Spinal cord (tissue), 10 donors: ENCODE results near the gene FXYD6. TPM values are rescaled to one million over a fixed set of nuclear protein-coding genes. Genes with fewer than 3 reads are reported as not detected.

Experiments
- DNase-seq, 6 donors: peaks; one replicate each; pipeline versions ENCODE4 v3.0.0 to v3.0.0-alpha.2; 2013 to 2015; ENCODE audit warnings: low spot score in 6 of 6, low read depth in 4 of 6
- H3K27ac ChIP-seq: one replicate; pipeline ENCODE4 v1.5.1; 2013; ENCODE audit warnings: low read depth, low read length, control low read depth
- H3K27me3 ChIP-seq: one replicate; pipeline ENCODE4 v1.6.1; 2013; ENCODE audit warnings: low read length; ENCODE audit not compliant: control insufficient read depth, insufficient read depth
- H3K36me3 ChIP-seq: one replicate; pipeline ENCODE4 v1.6.1; 2013; ENCODE audit warnings: low read length; ENCODE audit not compliant: control insufficient read depth, insufficient read depth
- H3K4me1 ChIP-seq: one replicate; pipeline ENCODE4 v1.6.1; 2013; ENCODE audit warnings: low read length; ENCODE audit not compliant: control insufficient read depth, insufficient read depth
- H3K4me3 ChIP-seq: one replicate; pipeline ENCODE4 v1.5.1; 2013; ENCODE audit warnings: low read depth, low read length, control low read depth
- H3K9me3 ChIP-seq: one replicate; pipeline ENCODE4 v1.6.1; 2013; ENCODE audit warnings: low read length; ENCODE audit not compliant: control insufficient read depth, insufficient read depth
- WGBS: methylation state at CpG from one replicate; pipeline ENCODE4 v1.1.5; 2013; ENCODE audit warnings: missing lambda C conversion rate; ENCODE audit not compliant: insufficient coverage; 5-methylcytosine and 5-hydroxymethylcytosine counted together
- polyA plus RNA-seq, 2 donors: library from polyadenylated mRNA; unstranded; fragments of 120-200 nt; gene quantifications; one replicate each; pipeline ENCODE4 v1.2.1, GENCODE V29; 2013; ENCODE audit not compliant: insufficient read length in 2 of 2
- total RNA-seq, 2 donors: library from RNA; depleted of rRNA in 1 of 2; stranded (reverse); fragments of 120-200 nt in 1 of 2; fragments of >200 nt in 1 of 2; gene quantifications; one replicate each; pipeline versions ENCODE4 v1.2.3 to v1.2.4, GENCODE V29; 2013 to 2014
- donor health status: healthy.

The FXYD6 gene
- total and polyA plus RNA-seq, 4 donors, result 98.7 to 772 (median 490) TPM

DNA sequence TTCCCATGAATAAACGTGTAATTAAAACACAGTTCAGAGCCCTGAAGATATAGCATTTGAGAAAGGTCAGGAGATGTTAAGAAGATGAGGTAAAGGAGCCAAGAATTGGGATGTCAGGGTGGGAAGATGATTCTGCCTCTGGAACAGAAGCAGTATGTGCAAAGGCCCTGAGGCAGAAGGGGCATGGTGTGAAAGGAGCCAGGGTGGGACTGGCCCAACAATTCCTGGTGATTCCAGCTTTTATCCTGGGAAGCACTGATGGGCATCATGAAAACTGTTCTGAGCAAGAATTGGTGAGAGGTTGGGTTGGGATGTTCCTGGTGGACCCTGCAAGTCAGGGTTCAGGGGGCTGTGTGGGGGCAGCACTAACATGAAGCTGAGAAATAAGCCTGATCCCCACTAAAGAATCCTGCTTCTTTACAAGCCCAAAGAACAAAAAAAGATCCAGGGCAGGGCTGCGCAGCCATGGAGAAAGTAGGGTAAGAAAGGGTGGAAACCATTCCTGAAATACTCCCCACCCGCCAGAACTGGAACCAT lies 2.5 kb upstream of the FXYD6 start:
- Histone ChIP-seq H3K9me3 (no peaks in the 10 kb centered on the region), H3K36me3 (no peaks in the 10 kb centered on the region), H3K4me1 (peaks cover 35% of the 10 kb centered on the region), H3K4me3 (no peak overlapping the region), H3K27me3 (no peaks in the 10 kb centered on the region), H3K27ac (no peak overlapping the region)
- DNase-seq, result no peak
- 100% methylated on average over 2 of the region's 3 CpGs for WGBS

DNA sequence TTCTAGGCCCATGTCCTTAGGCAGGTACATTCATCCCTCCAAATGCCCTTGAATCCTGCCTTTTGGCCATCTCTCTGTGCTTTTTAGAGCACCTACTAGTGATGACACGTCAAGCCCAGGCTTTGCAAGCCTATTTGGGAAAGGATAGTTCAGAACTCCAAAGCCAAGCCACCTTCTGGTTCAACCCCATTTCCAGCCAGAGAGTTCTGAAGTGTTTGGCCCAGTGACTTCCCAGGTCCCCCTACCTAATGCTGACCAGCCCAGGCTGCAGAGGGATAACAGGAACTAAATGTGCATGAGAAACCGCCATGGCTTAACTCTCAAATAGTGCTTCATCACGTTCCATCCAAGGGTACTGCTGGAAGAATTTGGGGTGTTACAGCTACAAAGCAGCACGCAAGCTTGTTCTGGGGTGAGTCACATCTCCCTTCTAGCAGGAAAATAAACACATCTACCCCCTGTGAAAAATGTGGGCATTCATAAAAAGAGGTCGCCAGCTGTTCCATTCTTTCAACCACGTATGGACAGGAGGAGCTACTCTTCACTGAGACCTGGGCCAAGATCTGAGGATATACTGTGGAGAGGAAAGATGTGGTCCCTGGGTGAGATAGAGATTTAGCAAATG lies 2.0 kb upstream of the FXYD6 start:
- no peak overlapping the region for H3K27ac ChIP-seq
- 89% methylated on average over 1 of the region's 6 CpGs for WGBS
- H3K4me1 ChIP-seq, result peaks cover 41% of the 10 kb centered on the region
- H3K27me3 ChIP-seq, result no peaks in the 10 kb centered on the region
- H3K9me3 ChIP-seq, result no peaks in the 10 kb centered on the region
- no peaks in the 10 kb centered on the region for H3K36me3 ChIP-seq
- no peak for DNase-seq
- H3K4me3 ChIP-seq, result no peak overlapping the region

DNA sequence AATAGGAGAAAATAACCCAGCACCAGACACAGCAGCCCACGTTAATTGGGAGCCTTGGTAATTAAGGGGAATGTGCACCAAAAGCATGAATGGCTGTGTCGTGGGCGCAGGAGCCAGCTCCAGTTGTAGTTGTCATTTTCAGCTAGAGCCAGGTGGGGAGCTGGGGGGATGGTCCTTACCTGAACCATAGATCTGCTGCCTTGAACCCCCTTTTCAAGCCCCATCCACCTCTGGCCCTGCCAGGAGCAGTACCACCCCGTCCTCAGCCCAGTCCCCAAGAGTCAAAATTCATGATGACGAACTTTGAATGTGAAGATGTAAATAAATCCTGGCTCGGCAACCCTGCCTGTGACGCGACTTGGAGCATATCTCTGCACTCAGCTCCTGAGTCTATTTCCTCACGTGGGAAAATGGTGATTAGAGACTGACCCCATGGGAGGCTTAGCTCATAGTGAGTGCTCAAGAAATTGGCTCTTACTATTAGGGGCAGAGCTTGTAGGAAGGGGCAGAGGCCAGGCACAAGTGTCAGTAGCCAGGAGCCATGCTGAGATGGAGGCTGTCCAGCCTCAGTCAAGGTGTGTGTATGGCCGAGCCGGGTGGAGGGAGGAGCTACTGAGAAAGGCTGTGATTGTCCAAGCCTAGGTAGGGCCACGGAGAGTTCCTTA lies 794 bp upstream of the FXYD6 start:
- Histone ChIP-seq H3K4me1 (peaks cover 53% of the 10 kb centered on the region), H3K9me3 (no peaks in the 10 kb centered on the region), H3K27me3 (no peaks in the 10 kb centered on the region), H3K4me3 (peak overlapping the region; percentile 91), H3K36me3 (peaks cover 4% of the 10 kb centered on the region), H3K27ac (peak overlapping the region; percentile 91)
- no peak for DNase-seq
- 20% methylated on average over 9 of the region's 12 CpGs for WGBS

DNA sequence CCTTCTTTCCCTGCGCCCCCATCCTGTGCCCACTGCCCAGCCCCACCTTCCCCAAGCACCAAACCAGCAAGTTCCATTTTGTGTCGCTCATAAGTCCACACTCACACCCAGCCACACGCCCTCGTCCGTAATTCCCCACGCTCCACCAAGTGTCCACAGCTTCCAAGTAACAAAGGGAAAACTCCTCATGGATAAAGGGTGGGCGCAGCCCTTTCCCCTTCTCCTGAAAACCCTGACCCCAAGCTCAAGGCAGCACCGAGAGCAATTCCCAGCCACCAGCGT lies 458 bp downstream of the FXYD6 start:
- Histone ChIP-seq H3K27ac (peak overlapping the region; percentile 91), H3K9me3 (no peaks in the 10 kb centered on the region), H3K4me1 (peaks cover 65% of the 10 kb centered on the region), H3K4me3 (peak overlapping the region; percentile 91), H3K27me3 (no peaks in the 10 kb centered on the region), H3K36me3 (peaks cover 10% of the 10 kb centered on the region)
- 0% methylated on average over 9 of the region's 9 CpGs for WGBS
- DNase-seq, result no peak

DNA sequence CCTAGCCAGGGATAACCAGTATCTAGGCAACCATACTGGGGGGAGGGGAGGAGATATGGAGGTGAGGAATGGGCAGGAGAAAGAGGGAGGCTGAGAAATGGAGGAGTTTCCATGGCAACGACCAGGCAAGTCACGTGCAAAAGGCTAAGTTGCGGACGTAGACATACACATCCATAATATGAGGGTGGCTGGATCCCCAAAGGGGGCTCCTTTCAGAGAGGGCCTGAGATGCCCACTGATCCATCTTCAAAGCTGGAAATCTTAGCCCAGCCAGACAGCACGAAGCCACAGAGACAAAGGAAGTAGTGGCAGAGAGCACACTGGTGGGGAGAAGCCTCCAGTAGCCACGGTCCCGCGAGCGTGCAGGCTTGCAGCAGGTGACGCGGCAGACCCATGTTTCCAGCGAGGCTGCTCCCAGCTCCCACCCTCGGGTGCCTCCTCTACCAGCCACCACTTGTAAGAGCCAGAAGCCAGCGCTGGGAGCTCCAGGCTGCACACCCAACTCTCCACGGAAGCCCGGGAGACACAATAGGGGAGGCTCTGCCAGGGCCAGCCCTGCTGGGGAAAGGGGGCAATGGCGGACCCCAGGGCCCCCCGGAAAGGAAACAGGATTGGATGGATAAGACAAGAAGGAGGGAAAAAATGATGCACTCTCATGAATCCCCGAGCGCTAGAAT lies 938 bp downstream of the FXYD6 start:
- peak overlapping the region; percentile 91 for H3K27ac ChIP-seq
- peaks cover 70% of the 10 kb centered on the region for H3K4me1 ChIP-seq
- DNase-seq, result peak in 5 of 6 donors; percentile 71 to 99 (median 83)
- peak overlapping the region; percentile 91 for H3K4me3 ChIP-seq
- under 1% methylated on average over 14 of the region's 20 CpGs for WGBS
- H3K9me3 ChIP-seq, result no peaks in the 10 kb centered on the region
- H3K36me3 ChIP-seq, result peaks cover 10% of the 10 kb centered on the region
- H3K27me3 ChIP-seq, result no peaks in the 10 kb centered on the region

DNA sequence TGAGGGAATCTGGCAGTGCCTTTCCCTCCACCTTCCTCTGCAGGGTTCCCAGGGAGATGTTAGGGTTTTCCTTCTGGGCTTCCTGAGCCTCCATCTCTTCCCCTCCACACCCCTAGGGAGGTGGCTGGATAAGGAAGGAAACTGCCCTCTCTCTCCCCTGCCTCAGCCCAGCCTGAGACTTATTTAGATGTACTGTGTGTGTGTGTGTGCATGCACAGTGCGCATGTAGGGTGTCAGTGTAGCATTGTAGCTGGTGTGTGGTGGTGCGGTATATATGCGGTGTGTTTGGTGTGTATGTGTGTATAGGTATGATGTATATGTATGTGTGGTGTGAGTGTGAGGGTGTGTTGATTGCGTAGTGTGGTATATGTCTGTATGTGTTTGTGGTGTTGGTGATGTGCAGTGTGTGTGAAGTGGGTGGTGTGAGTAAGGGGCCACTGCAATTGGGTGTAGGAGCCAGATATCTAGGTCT lies 1.5 kb downstream of the FXYD6 start:
- H3K4me3 ChIP-seq, result peak overlapping the region; percentile 91
- peaks cover 76% of the 10 kb centered on the region for H3K4me1 ChIP-seq
- peaks cover 10% of the 10 kb centered on the region for H3K36me3 ChIP-seq
- no peaks in the 10 kb centered on the region for H3K27me3 ChIP-seq
- peak overlapping the region; percentile 91 for H3K27ac ChIP-seq
- no peaks in the 10 kb centered on the region for H3K9me3 ChIP-seq
- no peak for DNase-seq
- WGBS, result 66% methylated on average over 4 of the region's 4 CpGs

DNA sequence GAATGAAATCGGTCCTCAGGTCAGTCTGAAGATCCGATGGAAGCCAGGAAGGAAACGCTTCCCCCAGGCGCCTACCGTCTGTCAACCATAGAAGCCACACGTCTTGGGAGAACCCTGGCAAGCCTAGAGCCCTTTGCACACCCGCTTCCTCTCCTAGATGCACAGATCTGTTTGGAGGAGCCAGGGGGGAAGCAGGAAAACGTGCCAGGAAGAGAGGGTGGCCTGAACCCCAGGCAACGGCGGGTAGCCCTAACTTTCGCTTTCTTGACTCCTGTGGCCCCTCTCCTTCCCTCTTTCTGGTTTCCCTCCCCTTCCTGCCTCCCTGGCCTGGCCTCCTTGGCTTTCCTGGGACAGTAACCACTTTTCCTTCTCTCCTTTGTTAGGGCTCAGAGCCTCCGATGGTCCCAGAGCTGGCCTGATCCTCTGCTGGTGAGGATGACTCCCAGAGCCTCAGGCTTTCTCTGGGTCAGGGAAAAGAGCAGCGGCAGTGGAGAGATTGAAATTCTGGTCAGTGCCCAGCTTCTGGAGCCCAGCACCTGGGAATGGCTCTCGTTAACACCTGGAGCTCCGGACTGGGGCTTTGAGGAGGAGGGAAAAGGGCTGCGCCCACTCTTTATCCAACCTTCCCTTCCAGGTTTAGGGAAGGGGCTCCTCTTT lies 2.1 kb downstream of the FXYD6 start:
- Histone ChIP-seq H3K27ac (peak overlapping the region; percentile 91), H3K4me1 (peaks cover 81% of the 10 kb centered on the region), H3K27me3 (no peaks in the 10 kb centered on the region), H3K36me3 (peaks cover 11% of the 10 kb centered on the region), H3K9me3 (no peaks in the 10 kb centered on the region), H3K4me3 (peak overlapping the region; percentile 91)
- DNase-seq, result peak in 2 of 6 donors; percentile 52 to 54
- WGBS, result 11% methylated on average over 9 of the region's 16 CpGs

DNA sequence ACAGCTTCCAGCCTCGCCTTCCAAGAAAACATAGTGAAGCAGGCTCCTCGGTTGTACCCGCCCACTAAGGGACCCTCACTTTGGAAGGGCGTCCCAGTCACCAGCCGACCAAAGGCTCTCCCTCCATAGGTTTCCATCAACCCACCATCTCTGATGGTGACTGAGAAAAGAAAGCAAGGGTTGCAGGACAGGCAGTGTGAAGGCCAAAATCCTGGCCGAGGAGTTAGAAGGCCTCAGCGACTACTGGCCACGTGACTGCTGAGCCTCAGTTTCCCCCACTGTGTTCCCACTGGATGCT lies 2.7 kb downstream of the FXYD6 start:
- no peaks in the 10 kb centered on the region for H3K9me3 ChIP-seq
- H3K27me3 ChIP-seq, result no peaks in the 10 kb centered on the region
- peak overlapping the region; percentile 91 for H3K27ac ChIP-seq
- peaks cover 87% of the 10 kb centered on the region for H3K4me1 ChIP-seq
- no peak overlapping the region for H3K4me3 ChIP-seq
- no peak for DNase-seq
- WGBS, result 83% methylated on average over 6 of the region's 8 CpGs
- H3K36me3 ChIP-seq, result peaks cover 13% of the 10 kb centered on the region

DNA sequence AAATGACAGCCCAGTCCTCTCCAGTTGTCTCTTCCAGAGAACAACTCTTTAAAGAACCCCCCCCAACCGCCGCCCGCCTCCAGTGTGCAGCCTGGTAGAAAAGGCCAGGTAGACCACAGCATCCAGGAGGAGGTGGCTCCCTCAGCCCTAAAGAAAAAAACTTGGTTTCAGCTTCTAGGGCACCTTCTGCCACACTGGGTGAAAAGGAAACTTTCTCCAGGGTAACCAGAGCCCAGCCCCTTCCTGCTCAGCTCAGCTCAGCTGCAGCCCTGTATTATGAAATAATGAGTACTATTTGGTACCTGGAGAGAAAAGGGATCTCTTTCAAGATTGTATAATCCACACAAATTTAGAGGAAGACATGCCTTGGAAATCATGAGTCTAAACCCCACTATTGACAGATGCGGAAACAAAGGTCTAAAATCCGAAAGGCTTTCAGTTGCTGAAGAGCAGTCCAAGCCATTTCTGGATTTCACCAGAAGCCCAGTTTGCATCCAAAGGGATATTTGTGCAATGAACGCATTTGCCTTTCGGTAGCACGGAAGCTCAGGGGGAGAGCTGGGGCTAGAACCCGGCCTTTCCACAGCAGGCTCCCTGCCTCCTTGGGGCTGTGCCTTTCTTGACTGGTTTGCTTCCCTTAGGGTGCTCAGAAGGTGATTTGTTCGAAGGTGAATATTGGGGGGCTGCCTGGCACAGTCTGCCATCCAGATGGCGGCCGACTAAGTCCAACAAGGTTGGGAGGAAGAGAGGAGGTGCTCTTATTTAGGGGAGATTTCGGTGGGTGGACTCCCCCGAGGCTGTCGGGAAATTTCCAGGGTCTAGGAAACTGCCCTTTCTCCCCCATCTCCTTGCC lies 3.3 kb downstream of the FXYD6 start:
- Histone ChIP-seq H3K27me3 (no peaks in the 10 kb centered on the region), H3K4me1 (peaks cover 93% of the 10 kb centered on the region), H3K9me3 (no peaks in the 10 kb centered on the region), H3K27ac (no peak overlapping the region), H3K36me3 (peaks cover 13% of the 10 kb centered on the region), H3K4me3 (no peak overlapping the region)
- no peak for DNase-seq
- 89% methylated on average over 9 of the region's 15 CpGs for WGBS
